Neural cell (in vitro differentiated cells): ENCODE results near the gene ADNP2.

Experiments used
- EZH2 ChIP-seq: fragments of 200-600, 300-800 bp; shearing (Covaris generic), sonication (generic); IDR thresholded peaks from 2 replicates; pipeline ENCODE4 v1.6.1; 2014; ENCODE audit warnings: antibody characterized with exemption, low read length, borderline replicate concordance, mild to moderate bottlenecking; ENCODE audit not compliant: insufficient read depth, poor library complexity, severe bottlenecking
- POLR2AphosphoS5 ChIP-seq: IDR thresholded peaks from 2 replicates; pipeline ENCODE4 v1.6.1; 2012
- RAD21 ChIP-seq: fragments of 450-650 bp; conservative IDR thresholded peaks from 2 replicates; pipeline ENCODE4 v1.6.1; 2014; ENCODE audit warnings: antibody characterized with exemption, mild to moderate bottlenecking, moderate library complexity
- TF ChIP-seq, protein P1 (sequence below): fragments of 450-650 bp; IDR thresholded peaks from 2 replicates; pipeline ENCODE4 v1.5.1; 2014; ENCODE audit warnings: antibody characterized with exemption, mild to moderate bottlenecking, moderate library complexity; ENCODE audit not compliant: poor library complexity, severe bottlenecking

DNA sequence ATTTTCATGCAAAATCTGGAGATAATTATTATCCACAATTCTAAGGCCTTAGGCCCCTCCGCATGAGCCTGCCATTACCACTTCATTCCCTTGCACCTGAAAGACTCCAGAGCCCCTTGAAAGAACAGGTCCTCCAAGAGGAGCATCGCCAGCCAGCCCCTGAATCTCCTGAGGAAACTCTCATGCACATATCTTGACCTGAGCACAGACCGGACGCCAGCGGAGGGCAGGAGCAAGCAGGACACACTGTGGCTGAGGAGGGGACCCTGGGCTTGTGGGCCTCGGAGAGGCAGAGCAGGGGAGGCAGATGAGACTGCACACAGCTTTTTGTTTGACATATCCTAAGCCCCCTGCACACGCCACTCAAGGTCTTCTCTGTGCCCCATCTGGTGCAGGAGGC is 13.6 kb upstream of the ADNP2 start:
- TF ChIP-seq EZH2 (no peak), RAD21 (no peak), POLR2AphosphoS5 (no peak)
- TF ChIP-seq, protein P1, sequence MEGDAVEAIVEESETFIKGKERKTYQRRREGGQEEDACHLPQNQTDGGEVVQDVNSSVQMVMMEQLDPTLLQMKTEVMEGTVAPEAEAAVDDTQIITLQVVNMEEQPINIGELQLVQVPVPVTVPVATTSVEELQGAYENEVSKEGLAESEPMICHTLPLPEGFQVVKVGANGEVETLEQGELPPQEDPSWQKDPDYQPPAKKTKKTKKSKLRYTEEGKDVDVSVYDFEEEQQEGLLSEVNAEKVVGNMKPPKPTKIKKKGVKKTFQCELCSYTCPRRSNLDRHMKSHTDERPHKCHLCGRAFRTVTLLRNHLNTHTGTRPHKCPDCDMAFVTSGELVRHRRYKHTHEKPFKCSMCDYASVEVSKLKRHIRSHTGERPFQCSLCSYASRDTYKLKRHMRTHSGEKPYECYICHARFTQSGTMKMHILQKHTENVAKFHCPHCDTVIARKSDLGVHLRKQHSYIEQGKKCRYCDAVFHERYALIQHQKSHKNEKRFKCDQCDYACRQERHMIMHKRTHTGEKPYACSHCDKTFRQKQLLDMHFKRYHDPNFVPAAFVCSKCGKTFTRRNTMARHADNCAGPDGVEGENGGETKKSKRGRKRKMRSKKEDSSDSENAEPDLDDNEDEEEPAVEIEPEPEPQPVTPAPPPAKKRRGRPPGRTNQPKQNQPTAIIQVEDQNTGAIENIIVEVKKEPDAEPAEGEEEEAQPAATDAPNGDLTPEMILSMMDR, result no peak
